Mammary epithelial cell (primary cell): ENCODE data around the gene BAIAP2L1.

Experiments used
- CTCF ChIP-seq, 2 donors: IDR thresholded peaks in 1 of 2; conservative IDR thresholded peaks in 1 of 2; 2 replicates each; pipeline ENCODE4 v1.5.1; 2011 to 2012; ENCODE audit warnings: inconsistent platforms in 2 of 2, low read length in 2 of 2, mild to moderate bottlenecking in 2 of 2, control low read depth in 1 of 2, low read depth in 1 of 2; ENCODE audit not compliant: insufficient read depth in 1 of 2; ENCODE audit errors: extremely low read depth in 1 of 2
- EZH2 ChIP-seq: IDR thresholded peaks from 2 replicates; pipeline ENCODE4 v1.6.1; 2012; ENCODE audit warnings: low read length, inconsistent platforms, borderline replicate concordance

- no peak for TF ChIP-seq EZH2
- TF ChIP-seq CTCF (conservative IDR thresholded peaks at IDR 0.05 in 1 of 2, IDR thresholded peaks at IDR 0.05 in 1 of 2; ENCODE audit: extremely low read depth in 1 of 2, insufficient read depth in 1 of 2, low read depth in 1 of 2, low read length in 2 of 2) = no peak
Observed at GRCh38 chr7:98409843-98410242, 9.0 kb upstream of the BAIAP2L1 start.
